IMR-90 (cell line): ENCODE measurements around the gene POFUT2.

Source experiments
- BHLHE40 ChIP-seq: fragments of 150-350 bp; IDR thresholded peaks from 2 replicates; pipeline ENCODE4 v1.6.1; 2016; ENCODE audit warnings: mild to moderate bottlenecking, low read depth, low read length
- CHD1 ChIP-seq: IDR thresholded peaks from 2 replicates; pipeline ENCODE4 v1.6.1; 2012; ENCODE audit warnings: low read depth, low read length, improper control_type of control experiment
- CTCF ChIP-seq: conservative IDR thresholded peaks from 2 replicates; pipeline ENCODE4 v1.5.1; 2012; ENCODE audit warnings: mild to moderate bottlenecking, low read depth, low read length, improper control_type of control experiment
- ELK1 ChIP-seq: fragments of 150-350 bp; IDR thresholded peaks from 2 replicates; pipeline ENCODE4 v1.6.1; 2016; ENCODE audit warnings: low read depth, mild to moderate bottlenecking, low read length, moderate library complexity, borderline replicate concordance
- MAFK ChIP-seq: IDR thresholded peaks from 2 replicates; pipeline ENCODE4 v1.6.1; 2012; ENCODE audit warnings: low read depth, low read length, improper control_type of control experiment
- MAZ ChIP-seq: IDR thresholded peaks from 2 replicates; pipeline ENCODE4 v1.6.1; 2012; ENCODE audit warnings: low read depth, mild to moderate bottlenecking, low read length, improper control_type of control experiment, moderate library complexity, borderline replicate concordance
- RCOR1 ChIP-seq: IDR thresholded peaks from 2 replicates; pipeline ENCODE4 v1.6.1; 2012; ENCODE audit warnings: mild to moderate bottlenecking, low read length, improper control_type of control experiment; ENCODE audit not compliant: insufficient replicate concordance
- RFX5 ChIP-seq: IDR thresholded peaks from 2 replicates; pipeline ENCODE4 v1.8.0; 2012; ENCODE audit warnings: low read depth, mild to moderate bottlenecking, low read length, moderate library complexity
- SMC3 ChIP-seq: fragments of 150-350 bp; IDR thresholded peaks from 2 replicates; pipeline ENCODE4 v1.6.1; 2016; ENCODE audit warnings: low read depth, mild to moderate bottlenecking, antibody characterized with exemption, low read length, moderate library complexity

- no peak for TF ChIP-seq MAFK
- no peak for TF ChIP-seq CTCF
- no peak for TF ChIP-seq MAZ
- TF ChIP-seq RCOR1, result no peak
- no peak for TF ChIP-seq CHD1
- TF ChIP-seq BHLHE40, result no peak
- no peak for TF ChIP-seq ELK1
- TF ChIP-seq SMC3, result no peak
- TF ChIP-seq RFX5, result no peak
These were observed 2.3 kb downstream of the POFUT2 start for GRCh38 chr21:45285266-45285931.
